SK-N-SH treated with all-trans-retinoic acid at 6 μM for 48 hours (cell line): ENCODE results near the gene S100A6.
A peak's percentile ranks its signal among the peaks of the same experiment; 100 is the strongest.

Experiments used
- ATAC-seq: fragments of 200-7000 bp; cut with Tn5 transposase; 3 replicates; pipeline ENCODE4 v1.9.1; 2020; ENCODE audit warnings: mild to moderate bottlenecking, moderate library complexity
- ARNTL ChIP-seq: fragments of 450-650 bp; formaldehyde crosslinking; IDR thresholded peaks from 2 replicates; pipeline ENCODE4 v1.5.0; 2020; ENCODE audit warnings: low read depth, mild to moderate bottlenecking, moderate library complexity, borderline replicate concordance
- BACH2 ChIP-seq: fragments of 250-450 bp; sonication (Bioruptor Pico); IDR thresholded peaks from 2 replicates; pipeline ENCODE4 v1.9.0; 2021; ENCODE audit warnings: mild to moderate bottlenecking, borderline replicate concordance
- CSDC2 ChIP-seq: fragments of 250-450 bp; sonication (Bioruptor Pico); IDR thresholded peaks from 2 replicates; pipeline ENCODE4 v1.5.0; 2020; ENCODE audit warnings: mild to moderate bottlenecking, moderate library complexity
- ESRRG ChIP-seq: fragments of 250-450 bp; sonication (Bioruptor Pico); IDR thresholded peaks from 2 replicates; pipeline ENCODE4 v1.6.1; 2021; ENCODE audit warnings: mild to moderate bottlenecking
- GLIS3 ChIP-seq: fragments of 250-450 bp; sonication (Bioruptor Pico); IDR thresholded peaks from 2 replicates; pipeline ENCODE4 v1.5.0; 2020; ENCODE audit warnings: mild to moderate bottlenecking, moderate library complexity
- ISL1 ChIP-seq: fragments of 250-450 bp; sonication (Bioruptor Pico); IDR thresholded peaks from 2 replicates; pipeline ENCODE4 v2.1.2; 2022; ENCODE audit warnings: mild to moderate bottlenecking, moderate library complexity
- OSR1 ChIP-seq: fragments of 250-450 bp; sonication (Bioruptor Pico); IDR thresholded peaks from 2 replicates; pipeline ENCODE4 v1.8.0; 2022; ENCODE audit warnings: moderate library complexity, mild to moderate bottlenecking, inconsistent platforms
- PATZ1 ChIP-seq: fragments of 250-450 bp; sonication (Bioruptor Pico); IDR thresholded peaks from 2 replicates; pipeline ENCODE4 v1.8.0; 2020; ENCODE audit warnings: mild to moderate bottlenecking, moderate library complexity, borderline replicate concordance
- POU6F1 ChIP-seq: fragments of 250-450 bp; sonication (Bioruptor Pico); IDR thresholded peaks from 2 replicates; pipeline ENCODE4 v1.8.0; 2021; ENCODE audit warnings: low read depth, mild to moderate bottlenecking, moderate library complexity, borderline replicate concordance
- PPARA ChIP-seq: fragments of 250-450 bp; sonication (Bioruptor Pico); IDR thresholded peaks from 2 replicates; pipeline ENCODE4 v1.5.0; 2020; ENCODE audit warnings: mild to moderate bottlenecking, borderline replicate concordance
- RARB ChIP-seq: fragments of 250-450 bp; sonication (Bioruptor Pico); IDR thresholded peaks from 2 replicates; pipeline ENCODE4 v1.8.0; 2021; ENCODE audit warnings: mild to moderate bottlenecking, moderate library complexity
- TOX ChIP-seq: fragments of 250-450 bp; sonication (Bioruptor Pico); IDR thresholded peaks from 2 replicates; pipeline ENCODE4 v1.8.0; 2021; ENCODE audit warnings: mild to moderate bottlenecking, moderate library complexity, borderline replicate concordance
- ZC3H10 ChIP-seq: fragments of 250-450 bp; sonication (Bioruptor Pico); IDR thresholded peaks from 2 replicates; pipeline ENCODE4 v1.5.1; 2021; ENCODE audit warnings: mild to moderate bottlenecking, moderate library complexity
- ZFP3 ChIP-seq: fragments of 250-450 bp; sonication (Bioruptor Pico); IDR thresholded peaks from 2 replicates; pipeline ENCODE4 v1.5.0; 2020; ENCODE audit warnings: mild to moderate bottlenecking, moderate library complexity
- ZFP30 ChIP-seq: fragments of 450-650 bp; formaldehyde crosslinking; IDR thresholded peaks from 2 replicates; pipeline ENCODE4 v1.5.0; 2022; ENCODE audit warnings: mild to moderate bottlenecking, moderate library complexity
- ZNF565 ChIP-seq: fragments of 450-650 bp; formaldehyde crosslinking; conservative IDR thresholded peaks from 2 replicates; pipeline ENCODE4 v1.5.0; 2020; ENCODE audit warnings: low read depth, mild to moderate bottlenecking, moderate library complexity
- ZNF70 ChIP-seq: fragments of 450-650 bp; formaldehyde crosslinking; IDR thresholded peaks from 2 replicates; pipeline ENCODE4 v1.5.0; 2020; ENCODE audit warnings: mild to moderate bottlenecking, moderate library complexity
- ZNF8 ChIP-seq: fragments of 450-650 bp; formaldehyde crosslinking; IDR thresholded peaks from 2 replicates; pipeline ENCODE4 v1.5.0; 2020; ENCODE audit warnings: mild to moderate bottlenecking, moderate library complexity
- TF ChIP-seq, protein P1 (sequence below): fragments of 250-450 bp; sonication (Bioruptor Pico); IDR thresholded peaks from 2 replicates; pipeline ENCODE4 v1.5.0; 2020; ENCODE audit warnings: mild to moderate bottlenecking, moderate library complexity
- TF ChIP-seq, protein P2 (sequence below): fragments of 250-450 bp; sonication (Bioruptor Pico); IDR thresholded peaks from 2 replicates; pipeline ENCODE4 v1.5.1; 2021; ENCODE audit warnings: mild to moderate bottlenecking, moderate library complexity
- TF ChIP-seq, protein P3 (sequence below): fragments of 250-450 bp; sonication (Bioruptor Pico); IDR thresholded peaks from 2 replicates; pipeline ENCODE4 v1.5.1; 2020; ENCODE audit warnings: low read depth, mild to moderate bottlenecking, moderate library complexity

S100A6 gene

DNA sequence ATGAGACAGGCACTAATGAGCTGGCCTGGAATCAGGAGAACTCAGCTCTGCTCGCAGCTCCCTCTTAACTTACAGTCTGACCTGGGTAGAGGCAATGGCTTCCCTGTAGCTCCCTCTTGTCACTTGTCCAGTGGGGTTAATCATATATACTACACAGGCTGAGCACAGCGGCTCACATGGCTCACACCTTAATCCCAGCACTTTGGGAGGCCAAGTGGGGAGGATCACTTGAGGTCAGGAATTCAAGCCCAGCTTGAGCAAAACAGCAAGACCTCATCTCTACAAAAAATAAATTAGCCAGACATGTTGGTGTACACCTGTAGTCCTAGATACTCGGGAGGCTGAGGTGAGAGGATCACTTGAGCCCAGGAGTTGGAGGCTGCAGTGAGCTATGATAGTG, 4.2 kb downstream of the S100A6 start:
- TF ChIP-seq POU6F1 (CRISPR knock-in tag) (no peak), RARB (CRISPR knock-in tag) (no peak), ISL1 (CRISPR knock-in tag) (no peak), PATZ1 (CRISPR knock-in tag) (no peak), CSDC2 (CRISPR knock-in tag) (no peak), ARNTL (CRISPR knock-in tag) (no peak)
- no peak for ATAC-seq

DNA sequence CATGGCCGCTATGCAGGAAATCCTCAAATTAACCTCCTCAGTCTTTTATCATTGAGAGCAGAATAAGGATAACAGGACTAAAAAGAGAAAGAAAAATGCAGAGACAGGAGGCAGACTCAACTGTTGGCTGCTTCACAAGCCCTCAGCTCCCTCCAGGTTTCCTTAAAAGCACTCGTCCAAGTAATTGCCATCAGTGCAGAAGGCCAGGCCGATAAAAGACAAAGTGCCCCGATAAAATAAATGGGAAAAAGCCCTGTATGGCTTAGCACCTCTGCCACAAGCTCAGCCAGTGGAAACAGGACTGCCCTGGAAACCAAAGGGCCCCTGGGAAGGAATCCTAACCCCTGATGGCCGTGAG, 8.1 kb downstream of the S100A6 start:
- TF ChIP-seq ZFP3 (CRISPR knock-in tag) (no peak), ZNF8 (CRISPR knock-in tag) (no peak), ZNF70 (CRISPR knock-in tag) (no peak), PPARA (CRISPR knock-in tag) (no peak), POU6F1 (CRISPR knock-in tag) (no peak)

GRCh38 chr1:153527023-153527682, 8.6 kb downstream of the S100A6 start:
- TF ChIP-seq BACH2 (CRISPR knock-in tag) (no peak), OSR1 (no peak), ZNF70 (CRISPR knock-in tag) (no peak), ESRRG (CRISPR knock-in tag) (no peak), ARNTL (CRISPR knock-in tag) (no peak), ZC3H10 (CRISPR knock-in tag) (no peak)
- TF ChIP-seq, protein P1, sequence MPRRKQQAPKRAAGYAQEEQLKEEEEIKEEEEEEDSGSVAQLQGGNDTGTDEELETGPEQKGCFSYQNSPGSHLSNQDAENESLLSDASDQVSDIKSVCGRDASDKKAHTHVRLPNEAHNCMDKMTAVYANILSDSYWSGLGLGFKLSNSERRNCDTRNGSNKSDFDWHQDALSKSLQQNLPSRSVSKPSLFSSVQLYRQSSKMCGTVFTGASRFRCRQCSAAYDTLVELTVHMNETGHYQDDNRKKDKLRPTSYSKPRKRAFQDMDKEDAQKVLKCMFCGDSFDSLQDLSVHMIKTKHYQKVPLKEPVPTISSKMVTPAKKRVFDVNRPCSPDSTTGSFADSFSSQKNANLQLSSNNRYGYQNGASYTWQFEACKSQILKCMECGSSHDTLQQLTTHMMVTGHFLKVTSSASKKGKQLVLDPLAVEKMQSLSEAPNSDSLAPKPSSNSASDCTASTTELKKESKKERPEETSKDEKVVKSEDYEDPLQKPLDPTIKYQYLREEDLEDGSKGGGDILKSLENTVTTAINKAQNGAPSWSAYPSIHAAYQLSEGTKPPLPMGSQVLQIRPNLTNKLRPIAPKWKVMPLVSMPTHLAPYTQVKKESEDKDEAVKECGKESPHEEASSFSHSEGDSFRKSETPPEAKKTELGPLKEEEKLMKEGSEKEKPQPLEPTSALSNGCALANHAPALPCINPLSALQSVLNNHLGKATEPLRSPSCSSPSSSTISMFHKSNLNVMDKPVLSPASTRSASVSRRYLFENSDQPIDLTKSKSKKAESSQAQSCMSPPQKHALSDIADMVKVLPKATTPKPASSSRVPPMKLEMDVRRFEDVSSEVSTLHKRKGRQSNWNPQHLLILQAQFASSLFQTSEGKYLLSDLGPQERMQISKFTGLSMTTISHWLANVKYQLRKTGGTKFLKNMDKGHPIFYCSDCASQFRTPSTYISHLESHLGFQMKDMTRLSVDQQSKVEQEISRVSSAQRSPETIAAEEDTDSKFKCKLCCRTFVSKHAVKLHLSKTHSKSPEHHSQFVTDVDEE: no peak
- TF ChIP-seq, protein P2, sequence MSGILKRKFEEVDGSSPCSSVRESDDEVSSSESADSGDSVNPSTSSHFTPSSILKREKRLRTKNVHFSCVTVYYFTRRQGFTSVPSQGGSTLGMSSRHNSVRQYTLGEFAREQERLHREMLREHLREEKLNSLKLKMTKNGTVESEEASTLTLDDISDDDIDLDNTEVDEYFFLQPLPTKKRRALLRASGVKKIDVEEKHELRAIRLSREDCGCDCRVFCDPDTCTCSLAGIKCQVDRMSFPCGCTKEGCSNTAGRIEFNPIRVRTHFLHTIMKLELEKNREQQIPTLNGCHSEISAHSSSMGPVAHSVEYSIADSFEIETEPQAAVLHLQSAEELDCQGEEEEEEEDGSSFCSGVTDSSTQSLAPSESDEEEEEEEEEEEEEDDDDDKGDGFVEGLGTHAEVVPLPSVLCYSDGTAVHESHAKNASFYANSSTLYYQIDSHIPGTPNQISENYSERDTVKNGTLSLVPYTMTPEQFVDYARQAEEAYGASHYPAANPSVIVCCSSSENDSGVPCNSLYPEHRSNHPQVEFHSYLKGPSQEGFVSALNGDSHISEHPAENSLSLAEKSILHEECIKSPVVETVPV (CRISPR knock-in tag): no peak
- ATAC-seq: no peak

More for the DNA sequence above, 8.1 kb downstream of the S100A6 start:
- no peak for ATAC-seq

DNA sequence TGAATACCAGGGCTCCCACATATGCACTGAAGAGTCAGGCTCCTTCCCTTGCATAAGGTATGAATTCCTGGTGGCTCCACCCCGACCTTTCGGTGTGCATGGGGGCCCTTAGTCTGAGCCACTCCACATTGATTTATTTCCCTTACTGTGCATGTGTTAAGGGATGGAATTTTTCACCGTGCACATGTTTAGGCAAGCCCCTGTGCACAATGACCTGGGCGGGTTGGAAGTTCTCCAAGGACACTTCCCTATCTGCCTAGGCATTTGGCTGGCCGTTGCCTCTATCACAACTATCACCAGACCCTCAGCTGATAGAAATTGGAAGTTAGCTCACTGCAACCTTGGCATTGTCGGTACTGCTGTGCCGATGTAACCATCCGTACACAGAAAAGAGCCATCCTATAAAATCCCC, 9.7 kb downstream of the S100A6 start:
- peak; percentile 57 for ATAC-seq
- TF ChIP-seq ZFP30 (CRISPR knock-in tag) (no peak), RARB (CRISPR knock-in tag) (no peak), ZNF70 (CRISPR knock-in tag) (no peak), ZNF565 (CRISPR knock-in tag) (no peak), GLIS3 (CRISPR knock-in tag) (no peak), TOX (CRISPR knock-in tag) (no peak), OSR1 (no peak)
- TF ChIP-seq, protein P3, sequence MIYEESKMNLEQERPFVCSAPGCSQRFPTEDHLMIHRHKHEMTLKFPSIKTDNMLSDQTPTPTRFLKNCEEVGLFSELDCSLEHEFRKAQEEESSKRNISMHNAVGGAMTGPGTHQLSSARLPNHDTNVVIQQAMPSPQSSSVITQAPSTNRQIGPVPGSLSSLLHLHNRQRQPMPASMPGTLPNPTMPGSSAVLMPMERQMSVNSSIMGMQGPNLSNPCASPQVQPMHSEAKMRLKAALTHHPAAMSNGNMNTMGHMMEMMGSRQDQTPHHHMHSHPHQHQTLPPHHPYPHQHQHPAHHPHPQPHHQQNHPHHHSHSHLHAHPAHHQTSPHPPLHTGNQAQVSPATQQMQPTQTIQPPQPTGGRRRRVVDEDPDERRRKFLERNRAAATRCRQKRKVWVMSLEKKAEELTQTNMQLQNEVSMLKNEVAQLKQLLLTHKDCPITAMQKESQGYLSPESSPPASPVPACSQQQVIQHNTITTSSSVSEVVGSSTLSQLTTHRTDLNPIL (CRISPR knock-in tag): no peak
- TF ChIP-seq, protein P1: no peak
